A549 (cell line): ENCODE results near the gene EZH1. TPM values are rescaled to one million over a fixed set of nuclear protein-coding genes. Genes with fewer than 3 reads are reported as not detected.

Experiments used
- ATAC-seq, 2 experiments: fragments of 200-7000 bp in 1 of 2; fragments of >200 bp in 1 of 2; cut with Nextera tagmentation in 1 of 2; cut with Tn5 transposase in 1 of 2; 3 replicates each; pipeline versions ENCODE4 v1.8.0 to v1.9.1; 2018 to 2020; ENCODE audit warnings: mild to moderate bottlenecking in 1 of 2, moderate library complexity in 1 of 2
- CTCF ChIA-PET: fragments of 300-600 bp; sonication (Branson Sonifier 250); formaldehyde crosslinking; extraction: SDS; loops from one replicate; lab custom pipeline; 2021; ENCODE audit warnings: antibody characterized with exemption, inconsistent platforms; lab: Yijun Ruan, JAX
- POLR2A ChIA-PET: fragments of 350-600 bp; formaldehyde crosslinking; extraction: SDS; loops from one replicate; lab custom pipeline; 2021; ENCODE audit warnings: antibody characterized with exemption, inconsistent platforms; lab: Yijun Ruan, JAX
- DNase-seq, 2 experiments: peaks; one replicate each; pipeline versions ENCODE4 v3.0.0 to v3.0.0-alpha.2; 2011 to 2016; ENCODE audit warnings: low read depth in 1 of 2, low spot score in 1 of 2
- FAIRE-seq: peaks from 2 replicates; lab custom pipeline; 2011; peaks lifted over from hg19 to GRCh38; lab: Jason Lieb, UNC
- H3K27ac ChIP-seq, 2 experiments: fragments of >200 bp; sonication (Bioruptor Twin); formaldehyde crosslinking; 3 replicates each; pipeline ENCODE4 v1.5.1; 2016 to 2017
- H3K4me1 ChIP-seq: fragments of >200 bp; sonication (Bioruptor Twin); formaldehyde crosslinking; 3 replicates; pipeline ENCODE4 v1.6.1; 2016
- H3K4me2 ChIP-seq: fragments of >200 bp; sonication (Bioruptor Twin); formaldehyde crosslinking; 3 replicates; pipeline ENCODE4 v1.6.1; 2016
- H3K4me3 ChIP-seq: fragments of >200 bp; sonication (Bioruptor Twin); formaldehyde crosslinking; 3 replicates; pipeline ENCODE4 v1.5.1; 2016
- H3K9me3 ChIP-seq: fragments of >200 bp; sonication (Bioruptor Twin); formaldehyde crosslinking; 3 replicates; pipeline ENCODE4 v1.6.1; 2016
- CHD4 ChIP-seq: fragments of 200-600 bp; sonication (generic); IDR thresholded peaks from 2 replicates; pipeline ENCODE4 v1.6.1; 2016; ENCODE audit warnings: antibody characterized with exemption, mild to moderate bottlenecking, borderline replicate concordance
- CTCF ChIP-seq: fragments of >200 bp; sonication (Bioruptor Twin); formaldehyde crosslinking; IDR thresholded peaks from 3 replicates; pipeline ENCODE4 v1.5.1; 2016
- EHMT2 ChIP-seq: fragments of 200-600 bp; sonication (generic); IDR thresholded peaks from 2 replicates; pipeline ENCODE4 v1.6.1; 2016; ENCODE audit warnings: antibody characterized with exemption, low read depth, mild to moderate bottlenecking, moderate library complexity
- EP300 ChIP-seq, 2 experiments: fragments of >200 bp; sonication (Bioruptor Twin); formaldehyde crosslinking; IDR thresholded peaks; 2 replicates in 1 of 2; 3 replicates in 1 of 2; pipeline ENCODE4 v1.6.1; 2016 to 2017
- FOSB ChIP-seq: fragments of 250-450 bp; sonication (Bioruptor Pico); IDR thresholded peaks from 2 replicates; pipeline ENCODE4 v1.5.0; 2020; ENCODE audit warnings: mild to moderate bottlenecking, moderate library complexity
- FOSL2 ChIP-seq, 2 experiments: fragments of 450-650 bp in 1 of 2; fragments of >200 bp in 1 of 2; sonication (Bioruptor Twin) in 1 of 2; formaldehyde crosslinking; IDR thresholded peaks; 2 replicates each; pipeline versions ENCODE4 v1.5.0 to v1.6.1; 2016 to 2020; ENCODE audit warnings: mild to moderate bottlenecking in 1 of 2, moderate library complexity in 1 of 2
- HEYL ChIP-seq: fragments of 250-450 bp; sonication (Bioruptor Pico); IDR thresholded peaks from 2 replicates; pipeline ENCODE4 v1.8.0; 2021; ENCODE audit warnings: mild to moderate bottlenecking, moderate library complexity
- HMGXB4 ChIP-seq: fragments of 250-450 bp; sonication (Bioruptor Pico); IDR thresholded peaks from 2 replicates; pipeline ENCODE4 v1.5.0; 2021; ENCODE audit warnings: mild to moderate bottlenecking, moderate library complexity, borderline replicate concordance
- HOXA7 ChIP-seq: fragments of 250-450 bp; sonication (Bioruptor Pico); IDR thresholded peaks from 2 replicates; pipeline ENCODE4 v1.5.0; 2020; ENCODE audit warnings: mild to moderate bottlenecking, moderate library complexity
- HOXB5 ChIP-seq: fragments of 250-450 bp; sonication (Bioruptor Pico); IDR thresholded peaks from 2 replicates; pipeline ENCODE4 v1.5.0; 2020; ENCODE audit warnings: mild to moderate bottlenecking, moderate library complexity
- MAFK ChIP-seq: fragments of 450-650 bp; IDR thresholded peaks from 2 replicates; pipeline ENCODE4 v1.6.1; 2014; ENCODE audit not compliant: partially characterized antibody
- MYC ChIP-seq: IDR thresholded peaks from 2 replicates; pipeline ENCODE4 v1.6.1; 2012; ENCODE audit warnings: mild to moderate bottlenecking, inconsistent platforms, low read length, improper control_type of control experiment, borderline replicate concordance
- NR3C1 ChIP-seq: fragments of >200 bp; sonication (Bioruptor Twin); formaldehyde crosslinking; IDR thresholded peaks from 3 replicates; pipeline ENCODE4 v1.6.1; 2017
- POLR2AphosphoS2 ChIP-seq: conservative IDR thresholded peaks from 2 replicates; pipeline ENCODE4 v1.6.1; 2012; ENCODE audit warnings: low read length, improper control_type of control experiment, inconsistent platforms
- RCOR1 ChIP-seq: fragments of 150-350 bp; IDR thresholded peaks from 2 replicates; pipeline ENCODE4 v1.6.1; 2014; ENCODE audit warnings: antibody characterized with exemption, low read length, low read depth
- REST ChIP-seq: fragments of 200-600 bp; sonication (generic); IDR thresholded peaks from 2 replicates; pipeline ENCODE4 v1.6.1; 2016; ENCODE audit warnings: antibody characterized with exemption, mild to moderate bottlenecking, moderate library complexity
- SREBF2 ChIP-seq: fragments of 450-650 bp; IDR thresholded peaks from 2 replicates; pipeline ENCODE4 v1.6.1; 2014; ENCODE audit warnings: mild to moderate bottlenecking, moderate library complexity
- WGBS: methylation state at CpG from one replicate; pipeline ENCODE4 v1.1.6; 2017; ENCODE audit errors: missing lambda C conversion rate; 5-methylcytosine and 5-hydroxymethylcytosine counted together
- polyA plus RNA-seq, 4 experiments: library from polyadenylated mRNA; depleted of rRNA in 3 of 4; stranded (reverse); fragments of >200 nt; fragmentation: RNase III in 1 of 4; extraction: RNeasy Plus Mini Kit Qiagen cat#74134 plus additional on column Dnase treatment in 1 of 4; gene quantifications; 2 replicates in 3 of 4; 3 replicates in 1 of 4; pipeline ENCODE4 v1.2.3, GENCODE V29; 2011 to 2017

The EZH1 gene
- polyA plus RNA-seq, 2 of the 4 experiments (the other 2 are of a cell fraction): 20.1 to 41.1 TPM

- CTCF ChIA-PET: interaction anchor here (1.3 to 2.0 kb wide), 3 partner anchors 24 to 189 kb away, joined by 3 to 20 read pairs (median 3); partner anchors contain the start of genes BECN1 and PSMC3IP
- POLR2A ChIA-PET: no interaction called here
- DNase-seq (no peak), FAIRE-seq (no peak), ATAC-seq (no peak)
- Histone ChIP-seq H3K4me2 (no peak overlapping the region), H3K4me1 (peaks cover 6% of the 10 kb centered on the region), H3K9me3 (no peaks in the 10 kb centered on the region), H3K27ac (no peak overlapping the region; a peak in 1 of 6 replicates), H3K4me3 (no peak overlapping the region)
- no peak for TF ChIP-seq FOSL2 (IDR thresholded peaks at IDR 0.05)
- no peak for TF ChIP-seq FOSL2 (CRISPR knock-in tag; IDR thresholded peaks at IDR 0.05)
Measured at GRCh38 chr17:42767512-42767911, 22.7 kb upstream of the EZH1 start.

- ATAC-seq (no peak), FAIRE-seq (no peak), DNase-seq (no peak)
- Histone ChIP-seq H3K4me3 (no peak overlapping the region), H3K27ac (no peak overlapping the region), H3K4me2 (no peak overlapping the region), H3K4me1 (peaks cover 10% of the 10 kb centered on the region), H3K9me3 (no peaks in the 10 kb centered on the region)
- ChIA-PET CTCF (interaction anchor here (0.6 to 2.2 kb wide), 8 partner anchors 14 to 629 kb away, joined by 3 to 20 read pairs (median 3); partner anchors contain the start of genes BECN1, PSMC3IP and WNK4), POLR2A (no interaction called here)
- WGBS: 74% methylated on average over 6 of the region's 6 CpGs
- TF ChIP-seq NR3C1 (no peak), RCOR1 (no peak), SREBF2 (no peak), REST (no peak), EHMT2 (no peak)
Measured at GRCh38 chr17:42766124-42766523, 21.3 kb upstream of the EZH1 start.

- no peak for FAIRE-seq
- no peak for DNase-seq
- TF ChIP-seq HMGXB4 (CRISPR knock-in tag) (no peak), MYC (no peak), HOXA7 (CRISPR knock-in tag) (no peak), MAFK (no peak), FOSB (CRISPR knock-in tag) (no peak), SREBF2 (no peak), POLR2AphosphoS2 (no peak), CHD4 (no peak), HEYL (CRISPR knock-in tag) (no peak), CTCF (no peak), EP300 (IDR thresholded peaks at IDR 0.05) (no peak), HOXB5 (CRISPR knock-in tag) (no peak)
- TF ChIP-seq, all 56 proteins: peak for 0
- ChIA-PET CTCF (interaction anchor here (0.6 to 7.0 kb wide), 23 partner anchors 8 to 190 kb away, joined by 3 to 114 read pairs (median 4); partner anchors contain the start of genes BECN1, PSMC3IP and VPS25), POLR2A (interaction anchor here (1.4 to 1.7 kb wide), 3 partner anchors 12 to 152 kb away, joined by 4 to 6 read pairs (median 5); partner anchors contain the start of genes BECN1, RETREG3, TUBG1 and VPS25)
- H3K4me2 ChIP-seq: peak overlapping the region; percentile 99
- H3K27ac ChIP-seq: peak overlapping the region; percentile 75 to 82; a peak in 5 of 6 replicates
- H3K4me3 ChIP-seq: peak overlapping the region; percentile 56
- H3K9me3 ChIP-seq: no peaks in the 10 kb centered on the region
- 88% methylated on average over 12 of the region's 12 CpGs for WGBS
- no peak for ATAC-seq
- H3K4me1 ChIP-seq: peaks cover 15% of the 10 kb centered on the region
Measured at GRCh38 chr17:42761638-42762037, 16.8 kb upstream of the EZH1 start.
